G401.6 (cell line): ENCODE data around the gene SAFB.

Experiments used
- FAIRE-seq: peaks from 2 replicates; lab custom pipeline; 2012; peaks lifted over from hg19 to GRCh38; lab: Jason Lieb, UNC

SAFB gene

DNA sequence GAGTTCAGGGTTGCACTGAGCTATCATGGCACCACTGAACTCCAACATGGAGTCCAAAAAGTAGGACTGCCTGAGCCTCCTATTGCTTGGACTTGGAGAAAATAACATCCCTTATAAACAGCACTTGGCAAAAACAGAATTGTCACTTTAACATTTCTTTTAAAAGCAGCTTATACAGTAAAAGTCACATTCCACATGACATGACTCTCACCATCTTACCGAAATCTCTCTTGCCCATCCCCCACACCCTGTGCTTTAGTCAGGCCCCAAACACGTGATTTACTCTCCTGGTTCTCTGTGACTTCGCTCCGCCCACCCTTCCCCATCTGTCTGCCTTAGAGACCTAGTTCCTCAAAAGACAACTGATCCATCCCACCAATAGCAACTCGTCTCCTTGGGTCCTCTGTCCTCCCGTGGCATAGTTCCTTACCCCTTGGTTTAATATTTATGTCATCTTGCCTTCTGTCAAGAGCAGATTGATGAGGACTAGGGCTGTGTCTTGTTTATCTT is 4.6 kb downstream of the SAFB start:
- no peak for FAIRE-seq

DNA sequence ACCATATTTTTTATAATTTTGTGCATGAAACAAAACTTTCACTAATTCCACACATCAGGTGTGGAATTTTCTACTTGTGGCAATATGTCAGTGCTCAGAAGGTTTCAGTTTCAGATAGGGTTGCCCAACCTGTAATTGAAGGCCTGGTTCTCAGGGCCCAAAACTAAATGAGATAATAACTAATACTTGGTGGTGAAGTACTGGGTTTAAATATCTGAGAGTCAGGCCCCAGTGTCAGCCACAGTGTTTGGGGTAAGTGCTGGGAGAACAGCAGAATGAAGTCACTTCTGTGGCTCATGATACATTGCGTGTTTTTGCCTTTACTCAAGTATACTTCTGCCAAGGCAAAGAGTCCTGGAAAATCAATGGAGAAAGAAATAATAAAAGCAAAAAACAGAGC is 5.6 kb downstream of the SAFB start:
- no peak for FAIRE-seq

DNA sequence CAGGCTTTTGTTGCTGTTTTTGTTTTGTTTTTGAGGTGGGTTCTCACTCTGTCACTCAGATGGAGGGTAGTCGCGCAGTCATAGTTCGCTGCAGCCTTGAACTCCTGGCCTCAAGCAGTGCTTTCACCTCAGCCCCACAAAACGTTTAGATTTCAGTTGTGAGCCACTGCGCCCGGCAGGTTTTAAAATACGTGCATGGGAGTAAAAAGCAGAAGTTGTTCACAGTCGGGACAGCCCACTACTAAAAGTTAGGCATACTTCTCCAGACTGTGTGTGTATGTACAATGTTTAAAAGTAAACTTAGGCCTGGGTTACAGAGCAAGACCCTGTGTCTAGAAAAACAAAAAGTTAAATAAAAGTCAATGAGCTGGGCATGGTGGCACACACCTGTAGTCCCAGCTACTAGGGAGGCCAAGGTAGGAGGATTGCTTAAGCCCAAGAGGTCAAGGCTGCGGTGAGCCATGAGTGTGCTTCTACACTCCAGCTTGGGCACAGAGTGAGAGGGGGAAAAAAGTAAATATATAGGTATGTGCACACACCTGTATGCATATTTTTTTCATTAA is 6.1 kb downstream of the SAFB start:
- FAIRE-seq = no peak

DNA sequence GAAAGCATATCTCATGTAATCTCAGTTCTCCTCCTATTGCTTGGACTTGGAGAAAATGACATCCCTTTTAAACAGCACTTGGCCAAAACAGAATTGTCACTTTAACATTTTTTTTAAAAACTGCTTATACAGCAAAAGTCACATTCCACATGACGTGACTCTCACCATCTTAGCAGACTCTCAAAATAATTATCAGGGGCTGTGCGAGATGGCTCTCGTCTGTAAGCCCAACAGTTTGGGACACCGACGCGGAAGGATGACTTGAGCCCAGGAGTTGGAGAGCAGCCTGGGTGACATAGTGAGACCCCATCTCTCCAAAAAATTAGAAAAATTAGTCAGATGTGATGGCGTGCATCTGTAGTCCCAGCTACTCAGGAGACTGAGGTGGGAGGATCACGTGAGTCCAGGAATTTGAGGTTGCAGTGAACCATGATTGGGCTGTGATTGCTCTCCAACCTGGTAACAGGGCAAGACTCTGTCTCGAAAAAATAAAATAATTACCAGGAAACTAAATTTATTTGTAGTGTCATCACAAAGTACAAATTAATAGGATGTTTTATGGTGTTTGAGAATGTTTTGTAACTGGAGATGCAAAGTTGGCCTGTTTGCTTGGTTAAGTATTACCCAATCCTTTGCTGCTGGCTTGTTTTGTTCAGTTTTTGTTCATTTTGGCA is 8.8 kb downstream of the SAFB start:
- FAIRE-seq = no peak

DNA sequence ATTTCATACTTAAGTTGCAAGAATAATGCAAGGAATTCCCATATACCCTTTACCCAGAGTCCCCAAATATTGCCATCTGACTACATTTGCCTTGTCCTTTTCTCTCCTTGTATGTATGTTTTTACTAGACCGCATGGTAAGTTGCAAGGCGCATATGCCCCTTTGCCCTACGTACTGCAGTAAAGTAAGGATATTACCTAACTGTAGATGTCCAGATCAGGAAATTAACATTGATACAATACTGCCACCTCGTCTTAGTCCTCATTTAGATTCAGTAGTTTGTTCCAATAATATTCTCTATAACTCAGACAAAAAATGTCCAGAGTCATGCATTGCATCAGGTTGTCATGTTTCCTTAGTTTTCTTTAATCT is 9.3 kb downstream of the SAFB start:
- FAIRE-seq = no peak

DNA sequence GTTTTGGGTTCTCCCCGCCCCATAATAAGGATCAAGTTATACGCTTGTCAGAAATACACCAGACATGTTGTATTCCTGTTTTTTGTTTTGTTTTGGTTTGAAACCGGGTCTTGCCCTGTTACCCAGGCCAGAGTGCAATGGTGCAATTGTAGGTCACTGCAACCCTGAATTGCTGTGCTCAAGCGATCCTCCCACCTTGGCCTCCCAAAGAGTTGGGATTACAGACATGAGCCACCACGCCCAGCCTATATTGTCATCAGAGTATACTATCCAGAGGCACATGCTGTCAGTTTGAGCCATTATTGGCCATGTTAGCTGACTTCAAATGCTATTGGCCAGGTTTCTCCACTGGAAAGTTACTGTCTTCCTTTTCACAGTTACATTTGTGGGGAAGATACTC is 9.8 kb downstream of the SAFB start:
- no peak for FAIRE-seq

DNA sequence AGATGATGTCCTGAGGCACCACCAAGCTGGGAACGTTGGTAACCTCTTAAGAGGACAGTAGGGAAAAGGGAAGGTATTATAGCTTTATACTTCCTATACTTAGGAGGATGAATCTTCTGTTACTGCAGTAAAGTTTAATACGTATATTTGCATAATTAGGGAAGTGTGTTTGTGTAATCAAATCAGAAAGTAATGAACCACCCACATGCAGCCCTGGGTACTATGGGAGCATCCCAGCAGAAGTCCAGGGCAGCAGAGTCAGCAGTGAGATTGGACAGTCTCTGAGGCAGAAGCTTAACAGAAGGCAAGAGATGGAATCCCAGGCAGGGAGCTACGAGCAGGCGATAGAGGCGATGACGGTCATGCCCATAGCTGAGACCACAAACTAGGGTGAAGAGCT is 12.5 kb downstream of the SAFB start:
- FAIRE-seq = no peak

DNA sequence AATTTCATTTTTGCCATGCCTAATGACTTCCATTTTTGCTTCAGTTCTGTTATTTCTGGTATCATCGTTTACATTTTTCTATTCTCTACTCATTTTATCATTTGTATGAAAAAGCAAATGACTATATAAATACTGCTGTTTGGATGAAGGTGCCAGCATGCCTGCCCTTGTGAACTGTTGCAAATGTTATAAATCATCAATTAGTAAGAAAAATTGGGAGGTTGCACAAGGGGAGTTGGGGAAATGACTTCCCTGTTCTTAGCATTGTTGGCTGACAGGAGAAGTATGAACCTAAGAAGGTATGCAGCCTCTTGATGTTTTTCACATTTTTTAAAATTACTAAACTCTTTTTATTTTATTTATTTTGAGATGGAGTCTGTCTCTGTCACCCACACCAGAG is 15.1 kb downstream of the SAFB start:
- FAIRE-seq = no peak

DNA sequence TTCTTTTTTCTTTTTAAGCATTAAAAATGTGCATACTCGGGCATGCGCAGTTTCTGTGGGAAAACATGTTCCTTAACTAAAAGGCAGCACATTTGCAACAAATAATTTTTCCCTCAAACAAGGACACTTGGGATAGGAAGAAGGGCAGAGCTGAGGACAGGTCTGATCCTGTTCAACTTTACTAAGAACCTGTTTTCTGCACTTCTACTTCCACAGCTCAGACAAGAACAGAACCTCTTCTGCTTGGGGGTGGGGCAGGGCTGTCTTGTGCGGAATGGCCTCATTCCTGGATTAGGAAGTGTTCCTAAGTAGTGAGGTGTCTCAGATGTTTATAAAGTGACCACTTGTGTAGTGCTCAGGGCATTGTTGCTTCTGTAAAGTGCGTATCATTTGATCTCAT is 18.3 kb downstream of the SAFB start:
- FAIRE-seq = no peak

DNA sequence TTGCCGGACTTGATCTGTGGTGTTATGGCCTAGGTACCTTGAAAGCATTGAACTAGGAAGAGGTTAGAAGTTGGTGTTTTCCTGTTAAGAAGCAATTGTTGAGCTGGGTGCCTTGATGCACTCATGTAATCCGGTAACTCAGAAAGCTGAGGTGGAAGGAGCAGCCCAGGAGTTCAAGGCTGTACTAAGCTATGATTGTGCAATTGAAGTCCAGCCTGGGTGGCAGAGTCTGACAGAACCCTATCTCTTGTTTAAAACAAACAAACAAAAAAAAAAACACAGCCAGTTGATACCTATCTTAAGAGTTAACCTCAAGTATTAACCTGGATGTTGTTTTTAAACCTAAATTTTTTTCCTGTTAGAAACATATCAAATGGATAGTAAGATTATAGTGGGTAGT is 19.3 kb downstream of the SAFB start:
- no peak for FAIRE-seq

DNA sequence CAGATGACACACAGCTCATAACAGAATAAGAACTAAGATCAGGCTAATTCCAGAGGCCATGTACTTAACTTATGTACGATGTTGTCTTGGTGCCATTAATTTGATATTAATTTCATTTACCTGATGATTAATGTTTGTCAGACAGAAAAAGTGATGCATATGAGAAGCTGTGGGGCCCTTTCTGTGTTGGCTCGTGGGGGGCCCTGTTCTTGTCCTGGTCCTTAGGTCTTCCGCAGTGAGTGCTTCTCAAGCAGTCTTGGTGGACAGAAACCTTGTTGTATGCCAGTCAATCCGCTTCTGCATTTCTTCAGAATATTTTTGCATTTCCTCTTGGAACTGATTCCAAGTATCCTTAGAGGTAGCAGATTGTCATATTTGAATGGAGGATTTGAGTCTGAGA is 20.2 kb downstream of the SAFB start:
- no peak for FAIRE-seq

DNA sequence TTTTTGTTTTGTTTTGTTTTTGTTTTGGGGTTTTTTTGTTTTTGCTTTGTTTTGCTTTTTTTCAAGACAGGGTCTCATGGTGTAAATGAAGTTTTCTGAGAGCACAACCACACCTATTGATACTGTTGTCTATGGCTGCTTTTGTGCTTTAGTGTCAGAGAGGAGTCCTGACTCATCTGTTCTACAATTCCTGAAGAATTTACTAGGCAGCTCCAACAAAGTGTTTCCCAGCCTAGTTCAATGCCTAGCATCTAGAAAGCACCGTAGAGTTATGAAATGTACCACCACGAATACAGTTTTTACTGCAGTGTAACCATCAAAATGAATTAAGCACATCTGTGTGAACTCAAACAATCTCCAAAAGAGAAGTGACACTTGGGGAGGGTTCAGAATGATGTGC is 21.2 kb downstream of the SAFB start:
- no peak for FAIRE-seq

DNA sequence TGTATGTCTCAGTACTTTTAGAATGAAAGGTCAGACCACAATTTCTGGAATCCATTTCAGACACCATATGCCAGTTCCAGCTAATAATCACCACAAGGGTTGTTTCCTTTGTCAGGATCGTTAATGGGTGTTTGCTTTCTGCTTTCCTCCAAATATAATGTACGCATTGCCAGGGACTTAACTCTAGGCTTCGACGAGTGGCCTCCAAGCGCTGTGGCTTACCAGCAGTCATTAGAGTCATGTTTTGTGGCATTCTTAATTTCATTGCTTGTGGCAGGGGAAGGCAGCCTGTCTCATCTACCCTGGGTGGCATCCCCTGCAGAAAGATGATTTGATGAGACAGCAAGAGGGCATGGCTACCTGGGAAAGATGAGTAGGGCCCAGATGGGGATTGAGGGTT is 22.5 kb downstream of the SAFB start:
- FAIRE-seq = no peak

DNA sequence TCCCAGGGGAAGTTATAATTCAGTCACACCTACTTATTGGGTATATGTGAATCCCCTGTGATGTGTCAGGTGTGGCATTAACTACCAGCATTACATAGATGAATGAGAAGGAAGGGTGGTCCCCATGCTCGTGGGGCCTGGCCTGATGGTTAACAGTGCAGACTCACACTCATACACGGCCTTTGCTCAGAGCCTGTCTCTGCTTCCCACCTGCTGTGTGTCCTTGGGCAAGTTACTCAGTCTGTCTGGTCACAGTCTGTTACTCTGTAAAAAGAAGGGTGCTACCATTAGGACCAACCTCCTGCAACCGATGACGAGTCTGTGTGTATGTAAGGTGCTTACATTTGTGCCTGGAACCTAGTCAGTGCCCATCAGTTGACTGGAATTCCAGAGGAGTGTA is 23.8 kb downstream of the SAFB start:
- FAIRE-seq = no peak

DNA sequence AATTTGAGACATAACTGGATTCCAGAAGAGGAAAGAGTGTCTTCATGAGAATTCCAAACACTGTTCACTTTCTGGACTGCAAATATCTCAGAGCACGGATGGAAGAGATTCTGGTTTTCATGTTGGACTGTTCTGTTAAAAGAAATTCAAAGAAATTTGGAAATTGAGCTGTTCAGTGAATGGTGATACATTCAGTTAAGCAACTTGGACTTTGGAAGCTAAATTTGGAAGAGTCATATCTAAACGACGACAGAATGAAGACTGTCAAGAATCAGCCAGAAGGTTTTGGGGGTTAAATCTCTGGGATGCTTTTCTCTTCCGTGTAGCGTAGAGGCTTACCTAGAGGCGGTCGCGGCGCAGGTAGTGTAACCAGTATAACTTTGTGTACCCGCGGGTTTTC is 25.6 kb downstream of the SAFB start:
- no peak for FAIRE-seq

DNA sequence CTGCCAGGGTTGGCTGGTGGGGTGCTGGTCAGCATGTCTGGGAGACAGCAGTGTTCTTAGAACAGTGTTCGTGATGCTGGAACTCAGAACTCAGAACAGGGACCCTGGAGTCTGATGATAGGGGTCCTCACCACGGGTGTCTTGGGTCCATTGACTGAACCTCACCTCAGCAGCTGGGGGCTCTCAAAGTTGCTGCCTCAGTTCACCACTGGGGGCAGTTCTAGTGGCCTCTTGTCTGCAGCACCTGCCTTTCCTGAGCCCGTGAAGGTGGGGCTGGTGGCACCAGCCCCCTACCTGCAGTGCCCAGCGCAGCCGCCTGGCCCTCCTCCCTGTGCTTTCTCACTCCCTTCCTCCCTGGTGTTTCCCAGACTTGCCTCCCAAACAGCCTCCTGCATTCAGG is 28.5 kb downstream of the SAFB start:
- no peak for FAIRE-seq

DNA sequence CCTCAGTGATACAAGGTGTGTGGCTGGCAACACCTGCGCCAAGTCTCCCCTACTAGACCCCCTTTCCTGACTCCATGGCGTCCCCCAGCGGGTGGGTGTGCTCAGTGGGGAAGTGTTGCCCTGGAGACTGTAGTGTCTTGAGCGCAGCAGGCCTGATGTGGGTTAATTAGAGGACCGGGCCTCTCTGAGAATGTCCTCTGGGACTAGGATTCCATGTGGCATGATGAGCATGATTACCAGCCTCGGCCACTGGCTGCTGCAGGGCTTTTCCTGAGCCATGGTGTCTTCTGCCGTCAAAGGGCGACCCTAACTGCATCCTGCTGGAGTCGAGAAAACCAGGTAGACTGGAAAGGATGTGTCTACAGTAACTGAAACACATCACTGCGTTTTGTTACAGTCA is 29.4 kb downstream of the SAFB start:
- FAIRE-seq = no peak

DNA sequence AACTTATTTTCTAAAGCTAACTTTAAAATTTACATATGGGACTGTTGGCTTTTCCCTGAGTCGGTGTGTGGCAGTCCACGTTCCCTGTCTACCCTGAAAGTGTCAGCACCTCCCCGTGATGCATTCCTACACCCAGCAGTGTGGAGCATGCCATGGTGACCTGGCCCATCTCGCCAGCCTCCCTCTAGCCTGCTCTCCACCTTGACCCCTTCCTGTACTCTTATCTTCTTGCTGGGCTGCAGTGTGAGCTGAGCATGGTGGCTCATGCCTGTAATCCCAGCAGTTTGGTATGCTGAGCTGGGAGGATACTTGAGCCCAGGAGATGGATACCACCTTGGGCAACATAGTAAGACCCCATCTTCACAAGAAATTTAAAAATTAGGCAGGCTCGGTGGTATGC is 32.0 kb downstream of the SAFB start:
- FAIRE-seq = no peak

DNA sequence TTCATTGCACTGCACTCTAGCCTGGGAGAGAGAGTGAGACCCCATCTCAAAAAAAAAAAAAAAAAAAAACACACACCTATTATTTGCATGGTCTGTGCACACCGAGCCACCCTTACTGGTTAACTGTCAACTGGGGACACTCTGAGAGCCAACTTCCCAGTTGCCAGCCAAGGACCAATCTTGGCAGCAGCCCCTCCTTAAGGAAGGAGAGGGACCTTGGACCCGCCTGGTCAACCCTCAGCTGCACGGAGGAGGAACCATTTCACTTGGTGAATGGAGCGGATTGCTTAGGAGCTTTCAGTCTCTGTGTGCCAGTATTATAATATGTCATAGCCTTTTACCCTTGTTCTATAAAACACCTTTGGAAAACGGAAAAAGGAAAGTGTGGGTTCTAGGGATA is 32.5 kb downstream of the SAFB start:
- no peak for FAIRE-seq

DNA sequence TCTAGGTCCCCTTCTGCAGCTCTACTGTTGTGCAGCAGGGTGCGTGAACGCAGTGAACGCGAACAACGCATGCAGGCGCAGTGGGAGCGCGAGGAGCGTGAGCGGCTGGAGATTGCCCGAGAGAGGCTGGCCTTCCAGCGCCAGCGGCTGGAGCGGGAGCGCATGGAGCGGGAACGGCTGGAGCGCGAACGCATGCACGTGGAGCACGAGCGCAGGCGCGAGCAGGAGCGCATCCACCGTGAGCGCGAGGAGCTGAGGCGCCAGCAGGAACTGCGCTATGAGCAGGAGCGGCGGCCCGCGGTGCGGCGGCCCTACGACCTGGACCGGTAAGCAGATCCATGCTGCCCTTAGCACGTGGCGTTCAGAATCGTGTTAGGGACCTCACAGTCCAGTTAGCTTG is 38.6 kb downstream of the SAFB start:
- FAIRE-seq = no peak

DNA sequence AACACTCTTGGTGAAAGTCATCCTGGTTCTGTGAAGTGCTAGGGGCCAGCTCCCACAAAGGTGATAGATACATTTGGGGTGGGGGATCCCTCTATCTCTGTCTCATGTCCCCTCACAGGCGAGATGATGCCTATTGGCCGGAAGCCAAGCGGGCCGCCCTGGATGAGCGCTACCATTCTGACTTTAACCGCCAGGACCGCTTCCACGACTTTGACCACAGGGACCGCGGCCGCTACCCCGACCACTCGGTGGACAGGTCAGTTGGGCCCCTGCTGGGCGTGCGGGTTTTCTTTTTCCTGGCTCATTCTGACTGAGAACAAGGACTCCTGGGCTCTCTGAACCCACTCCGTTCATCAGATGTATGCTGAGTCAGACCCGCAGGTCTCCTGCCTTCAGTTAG is 41.0 kb downstream of the SAFB start:
- no peak for FAIRE-seq

DNA sequence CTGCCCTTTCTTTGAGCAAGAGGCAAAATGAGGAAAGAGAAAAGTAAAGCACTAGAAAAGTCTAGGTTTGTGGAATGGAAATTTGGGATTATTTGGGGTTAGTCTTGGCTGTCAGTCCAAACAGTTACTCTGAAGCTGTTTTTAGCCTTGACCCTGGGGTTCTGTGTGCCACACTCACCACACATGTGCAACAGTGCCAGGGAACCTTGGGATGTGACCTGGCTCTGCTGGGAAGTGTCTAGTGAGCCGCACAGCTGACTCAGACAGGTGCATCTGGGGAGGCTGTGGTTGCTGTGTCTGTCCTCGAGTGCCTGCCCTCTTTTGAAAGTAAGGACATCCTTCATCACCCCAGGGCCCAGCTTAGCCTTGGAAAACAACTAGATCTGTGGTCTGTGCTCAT is 41.6 kb downstream of the SAFB start:
- no peak for FAIRE-seq

DNA sequence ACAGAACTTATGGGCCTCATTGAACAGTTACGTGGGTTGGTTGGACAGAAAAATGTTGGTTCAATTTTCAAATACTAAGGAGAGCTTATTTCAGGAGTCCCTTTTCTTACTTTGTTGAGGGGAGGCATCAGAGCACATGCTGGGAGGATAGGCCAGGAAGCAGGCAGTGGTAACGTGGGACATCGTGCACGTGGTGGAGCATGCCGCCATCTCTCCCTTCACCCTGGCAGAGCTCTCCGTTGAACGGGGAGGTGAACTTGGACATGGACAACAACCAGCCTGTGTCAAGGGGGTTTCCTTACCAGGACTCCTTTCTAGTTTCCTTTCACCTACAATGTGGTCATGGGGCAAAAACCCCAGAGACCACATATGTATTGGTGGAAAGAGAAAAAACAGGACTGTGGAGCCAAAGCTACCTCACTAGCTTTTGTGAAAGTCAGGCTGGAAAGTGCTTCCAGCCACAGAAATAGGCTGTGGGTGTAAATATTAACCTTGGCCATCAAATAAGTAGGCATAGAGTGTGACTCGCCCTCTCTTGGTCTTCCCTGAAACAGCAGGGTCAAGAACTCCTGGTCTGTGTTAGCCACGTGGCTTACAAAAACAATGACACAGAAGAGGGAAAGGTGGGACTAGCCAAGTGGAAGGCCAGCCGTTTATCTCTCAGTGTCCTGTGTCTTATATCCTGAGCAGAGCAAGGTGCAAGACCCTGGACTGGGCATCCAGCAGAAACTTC is 43.1 kb downstream of the SAFB start:
- FAIRE-seq = peak; percentile 82
